Nephron progenitor cell (in vitro differentiated cells): Measurements from ENCODE around the gene SCD5.

ENCODE experiments used
- DNase-seq: peaks from one replicate; pipeline ENCODE4 v3.0.0; 2021
- H3K27ac Mint-ChIP-seq: 2 replicates; pipeline ENCODE4 v1.8.0; 2021; ENCODE audit warnings: mild to moderate bottlenecking, moderate library complexity, mixed read lengths
- H3K27me3 Mint-ChIP-seq: 2 replicates; pipeline ENCODE4 v1.8.0; 2021; ENCODE audit warnings: mild to moderate bottlenecking, low read depth, mixed read lengths; ENCODE audit not compliant: poor library complexity
- H3K36me3 Mint-ChIP-seq: 2 replicates; pipeline ENCODE4 v1.8.0; 2021; ENCODE audit warnings: low read depth, mixed read lengths
- H3K4me1 Mint-ChIP-seq: 2 replicates; pipeline ENCODE4 v1.8.0; 2021; ENCODE audit warnings: mixed read lengths
- H3K4me3 Mint-ChIP-seq: 2 replicates; pipeline ENCODE4 v1.8.0; 2021; ENCODE audit warnings: mild to moderate bottlenecking, moderate library complexity, mixed read lengths
- H3K9me3 Mint-ChIP-seq: 2 replicates; pipeline ENCODE4 v1.8.0; 2021; ENCODE audit warnings: mild to moderate bottlenecking, moderate library complexity, mixed read lengths
- TF ChIP-seq, protein P1 (sequence below): fragments of 200-600 bp; sonication (generic); IDR thresholded peaks from 2 replicates; pipeline ENCODE4 v1.5.0; 2021; ENCODE audit warnings: antibody characterized with exemption

SCD5 gene

DNA sequence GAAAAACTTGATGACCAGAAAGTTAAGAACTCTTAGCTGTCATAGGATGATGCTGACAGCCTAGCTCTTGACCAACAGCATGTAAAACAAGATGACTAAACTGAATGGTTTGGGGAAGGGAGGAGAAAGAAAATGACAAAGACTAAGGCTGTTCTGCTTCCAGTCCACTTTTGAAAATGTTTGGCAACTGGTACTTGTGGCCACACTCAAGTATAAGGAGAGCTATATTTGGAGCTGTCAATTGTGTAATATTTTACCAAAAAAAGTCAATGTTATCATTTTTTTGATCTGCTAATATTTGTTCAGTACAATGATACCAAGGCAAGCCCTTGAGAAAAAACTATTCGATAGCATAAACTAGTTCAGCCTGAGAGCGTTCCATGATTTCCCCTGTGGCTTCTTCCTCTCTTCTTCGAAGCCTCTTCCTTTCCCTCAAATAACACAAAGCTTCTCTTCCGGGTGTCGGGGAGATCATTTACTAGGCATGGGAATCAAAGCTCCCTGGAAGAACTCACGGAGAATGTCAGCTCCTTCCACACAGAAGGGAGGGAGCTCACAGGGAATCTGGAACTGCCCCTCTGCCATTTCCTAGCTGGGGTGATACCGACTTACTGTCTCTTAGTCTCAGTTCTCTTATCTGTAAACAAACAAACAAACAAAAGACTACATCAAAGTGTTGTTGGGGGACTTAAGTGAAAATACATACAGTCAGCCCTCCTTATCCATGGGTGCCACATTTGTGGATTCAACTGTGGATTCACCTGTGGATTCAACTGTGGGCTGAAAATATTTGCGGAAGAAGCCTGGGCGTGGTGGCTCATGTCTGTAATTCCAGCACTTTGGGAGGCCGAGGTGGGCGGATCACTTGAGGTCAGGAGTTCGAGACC lies 82.6 kb downstream of the SCD5 start:
- no peak overlapping the region for H3K27ac Mint-ChIP-seq
- no peaks in the 10 kb centered on the region for H3K36me3 Mint-ChIP-seq
- TF ChIP-seq, protein P1, sequence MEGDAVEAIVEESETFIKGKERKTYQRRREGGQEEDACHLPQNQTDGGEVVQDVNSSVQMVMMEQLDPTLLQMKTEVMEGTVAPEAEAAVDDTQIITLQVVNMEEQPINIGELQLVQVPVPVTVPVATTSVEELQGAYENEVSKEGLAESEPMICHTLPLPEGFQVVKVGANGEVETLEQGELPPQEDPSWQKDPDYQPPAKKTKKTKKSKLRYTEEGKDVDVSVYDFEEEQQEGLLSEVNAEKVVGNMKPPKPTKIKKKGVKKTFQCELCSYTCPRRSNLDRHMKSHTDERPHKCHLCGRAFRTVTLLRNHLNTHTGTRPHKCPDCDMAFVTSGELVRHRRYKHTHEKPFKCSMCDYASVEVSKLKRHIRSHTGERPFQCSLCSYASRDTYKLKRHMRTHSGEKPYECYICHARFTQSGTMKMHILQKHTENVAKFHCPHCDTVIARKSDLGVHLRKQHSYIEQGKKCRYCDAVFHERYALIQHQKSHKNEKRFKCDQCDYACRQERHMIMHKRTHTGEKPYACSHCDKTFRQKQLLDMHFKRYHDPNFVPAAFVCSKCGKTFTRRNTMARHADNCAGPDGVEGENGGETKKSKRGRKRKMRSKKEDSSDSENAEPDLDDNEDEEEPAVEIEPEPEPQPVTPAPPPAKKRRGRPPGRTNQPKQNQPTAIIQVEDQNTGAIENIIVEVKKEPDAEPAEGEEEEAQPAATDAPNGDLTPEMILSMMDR = no peak
- DNase-seq = no peak
- peaks cover 10% of the 10 kb centered on the region for H3K4me1 Mint-ChIP-seq
- peaks cover 15% of the 10 kb centered on the region for H3K27me3 Mint-ChIP-seq
- no peaks in the 10 kb centered on the region for H3K9me3 Mint-ChIP-seq
- H3K4me3 Mint-ChIP-seq = no peak overlapping the region

DNA sequence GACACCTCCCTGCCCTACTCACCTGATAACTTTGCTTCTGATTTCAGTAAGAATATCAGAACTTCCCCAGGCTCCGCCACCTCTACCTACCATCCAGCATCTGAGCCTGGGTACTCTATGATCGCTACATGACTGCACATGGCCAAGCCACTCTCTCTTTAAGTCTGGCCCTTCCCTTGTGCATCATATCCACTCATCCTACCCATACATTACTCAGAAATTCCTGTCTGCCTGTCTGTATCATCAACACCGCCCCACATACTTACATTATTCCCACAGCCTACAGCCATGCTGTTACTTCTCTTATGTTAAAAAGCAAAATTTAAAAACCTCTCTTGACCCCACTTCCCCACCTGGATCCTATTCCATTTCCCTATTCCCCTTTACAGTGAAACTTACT lies 84.7 kb downstream of the SCD5 start:
- no peak overlapping the region for H3K4me3 Mint-ChIP-seq

DNA sequence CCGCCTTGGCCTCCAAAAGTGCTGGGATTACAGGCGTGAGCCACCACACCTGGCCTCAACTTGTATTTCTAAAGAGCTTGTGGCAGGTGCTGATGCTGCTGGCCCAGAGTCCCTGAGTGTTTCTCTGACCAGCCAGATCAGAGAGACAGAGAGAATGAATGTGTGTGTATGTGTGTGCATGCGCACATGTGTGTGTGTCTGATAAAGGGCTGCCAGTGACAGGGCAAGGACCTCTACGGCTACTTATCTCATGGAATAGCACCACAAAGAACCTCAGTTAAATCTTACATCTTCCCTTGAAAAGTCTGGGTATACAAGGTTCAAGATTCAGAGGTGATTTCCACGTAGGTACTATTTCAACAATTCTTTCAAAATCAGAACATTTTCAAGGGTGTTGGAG lies 86.0 kb downstream of the SCD5 start:
- no peaks in the 10 kb centered on the region for H3K9me3 Mint-ChIP-seq
- peaks cover 29% of the 10 kb centered on the region for H3K4me1 Mint-ChIP-seq
- H3K27ac Mint-ChIP-seq = no peak overlapping the region
- H3K4me3 Mint-ChIP-seq = no peak overlapping the region
- no peak for DNase-seq
- H3K36me3 Mint-ChIP-seq = no peaks in the 10 kb centered on the region
- H3K27me3 Mint-ChIP-seq = peaks cover 15% of the 10 kb centered on the region
- TF ChIP-seq, protein P1 = no peak

More for the DNA sequence above, 84.7 kb downstream of the SCD5 start:
- DNase-seq = no peak
- Mint-ChIP-seq H3K27me3 (peaks cover 15% of the 10 kb centered on the region), H3K27ac (no peak overlapping the region), H3K9me3 (no peaks in the 10 kb centered on the region), H3K4me1 (peaks cover 29% of the 10 kb centered on the region), H3K36me3 (no peaks in the 10 kb centered on the region)
- TF ChIP-seq, protein P1 = no peak

DNA sequence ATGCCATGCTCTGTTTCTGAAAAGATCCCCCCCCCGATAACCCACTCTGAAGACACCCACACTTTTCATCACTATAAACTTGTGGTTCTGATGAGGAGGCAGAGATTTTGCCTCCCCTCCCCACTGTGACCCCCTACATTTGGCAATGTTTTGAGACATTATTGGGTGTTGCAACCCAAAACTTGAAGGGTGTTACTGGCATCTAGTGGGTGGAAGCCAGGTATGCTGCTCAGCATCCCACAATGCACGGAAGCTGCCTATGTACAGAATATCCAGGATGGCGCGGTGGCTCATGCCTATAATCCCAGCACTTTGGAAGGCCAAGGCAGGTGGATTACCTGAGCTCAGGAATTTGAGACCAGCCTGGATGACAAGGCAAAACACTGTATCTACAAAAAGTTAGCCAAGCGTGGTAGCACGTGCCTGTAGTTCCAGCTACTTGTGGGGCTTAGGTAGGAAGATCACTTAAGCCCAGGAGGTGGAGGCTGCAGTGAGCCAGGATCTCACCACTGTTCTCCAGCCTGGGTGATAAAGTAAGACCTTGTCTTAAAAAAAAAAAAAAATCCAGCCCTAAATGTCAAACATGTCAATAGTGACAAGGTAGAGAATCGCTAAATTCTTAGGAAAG lies 87.3 kb downstream of the SCD5 start:
- peaks cover 31% of the 10 kb centered on the region for H3K4me1 Mint-ChIP-seq
- no peaks in the 10 kb centered on the region for H3K9me3 Mint-ChIP-seq
- H3K27ac Mint-ChIP-seq = no peak overlapping the region

DNA sequence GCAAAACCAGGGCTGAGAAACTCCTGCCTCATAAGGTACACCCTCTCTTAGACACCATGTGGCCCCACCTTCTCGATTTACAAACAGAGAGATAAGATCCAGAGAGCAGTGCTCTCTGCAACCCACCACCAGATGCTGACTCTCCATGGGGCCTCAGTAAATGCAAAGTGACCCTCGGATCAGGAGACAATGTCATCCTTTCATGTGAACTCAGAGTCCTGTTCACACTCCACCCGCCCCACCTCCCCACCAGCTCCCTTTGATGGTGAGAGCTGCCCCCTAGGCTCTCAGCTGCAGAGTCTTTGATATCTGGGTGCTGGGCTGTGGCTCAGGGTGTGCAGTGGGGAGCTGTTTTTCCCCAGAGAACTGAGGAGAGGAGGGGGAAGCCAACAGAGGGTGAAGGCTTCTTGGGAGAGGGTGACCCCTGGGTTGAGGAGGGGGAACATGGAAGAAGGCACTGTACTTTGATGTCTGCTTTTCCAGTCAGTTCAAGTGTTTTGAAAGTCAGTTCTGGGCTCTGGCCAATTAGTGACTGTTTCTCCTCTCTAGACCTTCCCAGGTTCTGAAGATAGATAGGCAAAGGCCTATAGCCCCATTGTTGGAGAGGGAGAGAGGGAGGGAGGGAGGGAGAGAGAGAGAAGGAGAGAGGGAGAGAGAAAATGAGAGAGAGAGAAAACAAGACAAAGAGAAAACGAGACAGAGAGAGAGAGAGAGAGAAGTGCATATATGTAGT lies 88.2 kb downstream of the SCD5 start:
- Mint-ChIP-seq H3K27ac (no peak overlapping the region), H3K4me1 (peaks cover 34% of the 10 kb centered on the region), H3K4me3 (no peak overlapping the region), H3K9me3 (no peaks in the 10 kb centered on the region), H3K27me3 (peaks cover 11% of the 10 kb centered on the region), H3K36me3 (no peaks in the 10 kb centered on the region)
- TF ChIP-seq, protein P1 = no peak
- DNase-seq = no peak

More for the DNA sequence above, 87.3 kb downstream of the SCD5 start:
- Mint-ChIP-seq H3K4me3 (no peak overlapping the region), H3K36me3 (no peaks in the 10 kb centered on the region), H3K27me3 (peaks cover 15% of the 10 kb centered on the region)
- TF ChIP-seq, protein P1 = no peak
- no peak for DNase-seq
